Aorta (tissue), 5 donors: Measurements from ENCODE around the gene LGALS9C. TPM values are rescaled to one million over a fixed set of nuclear protein-coding genes. Genes with fewer than 3 reads are reported as not detected.
"Not testable (repeated sequence)": the region's sequence is repeated elsewhere in the genome, so short reads cannot be mapped to it uniquely, and the experiment has no call there.

Source experiments
- ATAC-seq: fragments of 200-7000 bp; cut with Tn5 transposase; one replicate; pipeline ENCODE4 v1.9.1; 2022; ENCODE audit warnings: moderate library complexity; ENCODE audit not compliant: low FRiP score
- DNase-seq, 2 donors: peaks; one replicate each; pipeline ENCODE4 v3.0.0-alpha.2; 2020
- H3K27ac ChIP-seq, 2 donors: one replicate each; pipeline ENCODE4 v1.5.1; 2013; ENCODE audit warnings: low read length in 2 of 2, mild to moderate bottlenecking in 2 of 2, moderate library complexity in 2 of 2, control low read depth in 1 of 2, inconsistent platforms in 1 of 2, low read depth in 1 of 2
- H3K27me3 ChIP-seq, 2 donors: one replicate each; pipeline ENCODE4 v1.6.1; 2013; ENCODE audit warnings: control low read depth in 1 of 2, low read length in 1 of 2, mild to moderate bottlenecking in 1 of 2, moderate library complexity in 1 of 2; ENCODE audit not compliant: insufficient read depth in 2 of 2, control insufficient read depth in 1 of 2
- H3K36me3 ChIP-seq, 2 donors: one replicate each; pipeline ENCODE4 v1.6.1; 2013; ENCODE audit warnings: control low read depth in 1 of 2, low read length in 1 of 2, mild to moderate bottlenecking in 1 of 2; ENCODE audit not compliant: insufficient read depth in 2 of 2, control insufficient read depth in 1 of 2
- H3K4me1 ChIP-seq, 2 donors: one replicate each; pipeline ENCODE4 v1.6.1; 2013; ENCODE audit warnings: low read length in 2 of 2, control low read depth in 1 of 2, mild to moderate bottlenecking in 1 of 2, moderate library complexity in 1 of 2; ENCODE audit not compliant: insufficient read depth in 2 of 2, control insufficient read depth in 1 of 2
- H3K4me3 ChIP-seq, 2 donors: one replicate each; pipeline ENCODE4 v1.5.1; 2013; ENCODE audit warnings: low read length in 2 of 2, control low read depth in 1 of 2, mild to moderate bottlenecking in 1 of 2
- H3K9me3 ChIP-seq: one replicate; pipeline ENCODE4 v1.6.1; 2013; ENCODE audit warnings: mild to moderate bottlenecking, low read length; ENCODE audit not compliant: control insufficient read depth
- WGBS, 2 donors: extraction: QIAGEN DNeasy Blood & Tissue Kit; methylation state at CpG; one replicate each; pipeline ENCODE4 v1.1.7; 2013; 5-methylcytosine and 5-hydroxymethylcytosine counted together
- intact Hi-C, 2 donors: fragments of 100-400 bp; cut with DNase I; formaldehyde crosslinking; loops; one replicate each; pipeline versions ENCODE4 v1.14.2 to v1.15.0; 2022
- polyA plus RNA-seq, 2 donors: library from polyadenylated mRNA; stranded (reverse); fragments of 200-250 nt; gene quantifications; one replicate each; pipeline ENCODE4 v1.2.3, GENCODE V29; 2013
- total RNA-seq, 2 donors: library from RNA; stranded (reverse); fragmentation: NEBNext Ultra II Directional; extraction: Animal tissue kit (Norgen Biotek cat#: 25700); gene quantifications; one replicate each; pipeline ENCODE4 v1.2.1, GENCODE V29; 2021
- donor health status: healthy with polysubstance abuse.
- donor health status: Bipolar disorder and iron deficiency.
- donor health status: DM: no; HTN: no; CAD: no.
- donor health status: DM: no; HTN: no; CAD: no.
- donor health status: DM: yes; HTN: yes; CAD: no.

Gene LGALS9C
- total and polyA plus RNA-seq, 4 donors = 0.18 to 1.5 TPM; not detected in 2

DNA sequence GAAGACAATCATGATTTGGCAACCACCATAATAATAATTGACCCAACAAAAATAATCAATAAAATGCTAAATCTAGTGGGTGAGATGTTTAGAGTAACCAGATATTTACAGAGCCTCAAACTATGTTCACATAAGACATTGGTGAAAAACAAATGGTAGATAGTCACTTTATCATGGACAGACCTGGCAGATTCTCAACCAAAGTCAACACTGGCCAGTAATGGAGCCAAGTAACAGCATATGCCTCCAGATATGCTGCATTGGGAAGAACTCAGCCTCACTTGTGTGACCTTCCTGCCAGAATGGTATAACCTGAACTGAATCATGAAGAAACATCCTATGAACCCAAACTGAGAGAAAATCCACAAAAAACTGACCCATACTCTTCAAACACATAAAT is 53.8 kb downstream of the LGALS9C start:
- H3K27me3 ChIP-seq, H3K36me3 ChIP-seq: not testable (repeated sequence)

DNA sequence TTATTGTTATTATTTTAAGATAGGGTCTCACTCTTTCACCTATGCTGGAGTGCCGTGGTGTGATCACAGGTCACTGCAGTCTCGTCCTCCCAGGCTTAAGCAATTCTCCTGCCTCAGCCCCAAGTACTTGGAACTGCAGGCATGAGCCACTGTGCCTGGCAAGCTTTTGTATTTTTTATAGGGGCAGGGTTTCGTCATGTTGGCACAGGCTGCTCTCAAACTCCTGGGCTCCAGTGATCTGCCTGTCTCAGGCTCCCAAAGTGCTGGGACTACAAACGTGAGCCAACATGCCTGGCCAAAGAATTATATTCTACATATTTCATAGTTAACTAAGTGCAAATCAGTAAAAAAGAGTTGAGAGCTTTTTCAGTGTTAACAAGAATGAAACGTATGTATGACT is 65.6 kb downstream of the LGALS9C start:
- H3K36me3 ChIP-seq, ATAC-seq, H3K4me3 ChIP-seq, H3K27ac ChIP-seq, H3K9me3 ChIP-seq, H3K4me1 ChIP-seq, H3K27me3 ChIP-seq, intact Hi-C loops, DNase-seq: not testable (repeated sequence)
- WGBS, 2 donors = 6 to 8% methylated on average over 1 to 4 of the region's 5 CpGs

More for the DNA sequence above, 53.8 kb downstream of the LGALS9C start:
- H3K27ac ChIP-seq, H3K9me3 ChIP-seq, H3K4me3 ChIP-seq, ATAC-seq, H3K4me1 ChIP-seq, intact Hi-C loops, DNase-seq: not testable (repeated sequence)

GRCh38 chr17:18542907-18543306 is 66.3 kb downstream of the LGALS9C start:
- H3K9me3 ChIP-seq, H3K4me3 ChIP-seq, H3K27me3 ChIP-seq, DNase-seq, ATAC-seq, H3K27ac ChIP-seq, H3K4me1 ChIP-seq, intact Hi-C loops, H3K36me3 ChIP-seq: not testable (repeated sequence)
- 23 to 28% methylated on average over 3 to 4 of the region's 5 CpGs for WGBS, 2 donors

Other genes starting within 250 kb of the LGALS9C start
- 100 to 1,000 TPM; 250 to 299 TPM for gene FLII, start 218.1 kb upstream of the LGALS9C start, total RNA-seq
- gene FLII, start 218.1 kb upstream of the LGALS9C start, polyA plus RNA-seq = 100 to 1,000 TPM in 1 of 2 donors, 10 to 100 TPM in 1; 87.5 to 355 TPM
- 10 to 100 TPM; 11.1 to 13.1 TPM for gene MIEF2, start 216.1 kb upstream of the LGALS9C start, total RNA-seq
- 1 to 10 TPM; 2.4 to 7.5 TPM for gene MIEF2, start 216.1 kb upstream of the LGALS9C start, polyA plus RNA-seq
- 10 to 100 TPM; 27.8 to 37.8 TPM for gene TOP3A, start 161.8 kb upstream of the LGALS9C start, total RNA-seq
- gene TOP3A, start 161.8 kb upstream of the LGALS9C start, polyA plus RNA-seq = 10 to 100 TPM in 1 of 2 donors, 1 to 10 TPM in 1; 2.9 to 20.8 TPM
- gene SMCR8, start 161.5 kb upstream of the LGALS9C start, total RNA-seq = 10 to 100 TPM; 10.8 to 15.4 TPM
- 1 to 10 TPM; 3.9 to 4.5 TPM for gene SMCR8, start 161.5 kb upstream of the LGALS9C start, polyA plus RNA-seq
- 10 to 100 TPM; 13.3 to 17.5 TPM for gene SHMT1, start 113.2 kb upstream of the LGALS9C start, total RNA-seq
- gene SHMT1, start 113.2 kb upstream of the LGALS9C start, polyA plus RNA-seq = 10 to 100 TPM in 1 of 2 donors, 1 to 10 TPM in 1; 7.3 to 21.7 TPM
- gene EVPLL, start 99.0 kb upstream of the LGALS9C start, total RNA-seq = not detected
- gene EVPLL, start 99.0 kb upstream of the LGALS9C start, polyA plus RNA-seq = not detected
- gene TBC1D28, start 167.6 kb downstream of the LGALS9C start, total RNA-seq = not detected
- not detected for gene TBC1D28, start 167.6 kb downstream of the LGALS9C start, polyA plus RNA-seq
- 1 to 10 TPM; 3.5 to 5.2 TPM for gene FOXO3B, start 205.5 kb downstream of the LGALS9C start, total RNA-seq
- gene FOXO3B, start 205.5 kb downstream of the LGALS9C start, polyA plus RNA-seq = under 1 TPM in 1 of 2 donors, not detected in 1; 0.95 TPM